H1 (cell line): ENCODE results near the gene STXBP4. TPM values are rescaled to one million over a fixed set of nuclear protein-coding genes. Genes with fewer than 3 reads are reported as not detected.

Source experiments
- CTCF ChIA-PET: fragments of 300-600 bp; sonication (Branson Sonifier 250); formaldehyde crosslinking; loops from one replicate; lab custom pipeline; 2021; ENCODE audit not compliant: partially characterized antibody; lab: Charles Lee
- POLR2A ChIA-PET: fragments of 300-600 bp; sonication (Branson Sonifier 250); formaldehyde crosslinking; loops from one replicate; lab custom pipeline; 2021; ENCODE audit warnings: inconsistent platforms; ENCODE audit not compliant: partially characterized antibody; lab: Charles Lee
- DNase-seq, 2 experiments: peaks; one replicate each; pipeline versions ENCODE4 v3.0.0 to v3.0.0-alpha.2; 2010 to 2022; ENCODE audit warnings: low spot score in 2 of 2, low read depth in 1 of 2, mixed read lengths in 1 of 2
- FAIRE-seq: peaks from 2 replicates; lab custom pipeline; 2011; peaks lifted over from hg19 to GRCh38; lab: Jason Lieb, UNC
- H2AFZ ChIP-seq: 2 replicates; pipeline ENCODE4 v1.8.1; 2012; ENCODE audit warnings: low read length, inconsistent platforms
- H2AK5ac ChIP-seq: 2 replicates; pipeline ENCODE4 v1.6.1; 2013; ENCODE audit warnings: low read depth, low read length
- H2BK120ac ChIP-seq: replicated peaks from 2 replicates; pipeline ENCODE3; 2013; ENCODE audit warnings: low read depth, low read length, inconsistent platforms
- H2BK12ac ChIP-seq: 2 replicates; pipeline ENCODE4 v1.6.1; 2013; ENCODE audit warnings: low read depth, low read length
- H2BK15ac ChIP-seq: 2 replicates; pipeline ENCODE4 v1.6.1; 2013; ENCODE audit warnings: low read length
- H2BK20ac ChIP-seq: 2 replicates; pipeline ENCODE4 v1.6.1; 2013; ENCODE audit warnings: low read length
- H2BK5ac ChIP-seq: 2 replicates; pipeline ENCODE4 v1.6.1; 2013; ENCODE audit warnings: low read depth, low read length
- H3K14ac ChIP-seq: 2 replicates; pipeline ENCODE4 v1.6.1; 2013; ENCODE audit warnings: inconsistent platforms; ENCODE audit not compliant: insufficient read length
- H3K18ac ChIP-seq: 2 replicates; pipeline ENCODE4 v1.6.1; 2013; ENCODE audit warnings: low read length; ENCODE audit errors: extremely low read depth
- H3K23ac ChIP-seq: 2 replicates; pipeline ENCODE4 v1.6.1; 2013; ENCODE audit warnings: inconsistent platforms; ENCODE audit not compliant: insufficient read length
- H3K23me2 ChIP-seq: 2 replicates; pipeline ENCODE4 v1.6.1; 2013; ENCODE audit warnings: low read depth, low read length
- H3K27ac ChIP-seq: 2 replicates; pipeline ENCODE4 v1.6.1; 2011; ENCODE audit warnings: low read depth, low read length, inconsistent platforms
- H3K27me3 ChIP-seq, 4 experiments: replicated peaks in 1 of 4; 1 replicate in 1 of 4; 2 replicates in 3 of 4; pipeline versions ENCODE4 v1.6.1 to v1.8.1; 2011 to 2013; ENCODE audit warnings: low read length in 3 of 4, mild to moderate bottlenecking in 3 of 4, inconsistent platforms in 2 of 4, mixed read lengths in 2 of 4, moderate library complexity in 1 of 4; ENCODE audit not compliant: control insufficient read depth in 3 of 4, insufficient read depth in 3 of 4; ENCODE audit errors: extremely low read depth in 1 of 4
- H3K36me3 ChIP-seq, 4 experiments: 2 replicates each; pipeline versions ENCODE4 v1.6.1 to v1.8.1; 2011 to 2013; ENCODE audit warnings: mild to moderate bottlenecking in 4 of 4, low read length in 3 of 4, moderate library complexity in 2 of 4, control low read depth in 1 of 4, inconsistent platforms in 1 of 4; ENCODE audit not compliant: insufficient read depth in 4 of 4, control insufficient read depth in 2 of 4
- H3K4ac ChIP-seq: replicated peaks from 2 replicates; pipeline ENCODE3; 2013; ENCODE audit warnings: low read length, low read depth, mixed read lengths, inconsistent platforms; ENCODE audit not compliant: insufficient read length
- H3K4me1 ChIP-seq, 4 experiments: replicated peaks in 1 of 4; 1 replicate in 1 of 4; 2 replicates in 3 of 4; pipeline versions ENCODE4 v1.6.1 to v1.8.1; 2011 to 2013; ENCODE audit warnings: low read length in 3 of 4, inconsistent platforms in 2 of 4, mixed read lengths in 1 of 4; ENCODE audit not compliant: insufficient read depth in 4 of 4, control insufficient read depth in 3 of 4
- H3K4me2 ChIP-seq, 2 experiments: 2 replicates each; pipeline versions ENCODE4 v1.6.1 to v1.8.1; 2011 to 2013; ENCODE audit warnings: low read depth in 2 of 2, low read length in 2 of 2, control low read depth in 1 of 2, inconsistent platforms in 1 of 2, mild to moderate bottlenecking in 1 of 2; ENCODE audit not compliant: insufficient read depth in 1 of 2
- H3K4me3 ChIP-seq, 4 experiments: fragments of 200-600, 300-600 bp in 1 of 4; sonication (generic), shearing (Covaris generic), sonication (Bioruptor Twin) in 1 of 4; 2 replicates each; pipeline versions ENCODE4 v1.5.1 to v1.8.1; 2011 to 2016; ENCODE audit warnings: low read length in 4 of 4, low read depth in 3 of 4, control low read depth in 2 of 4, inconsistent platforms in 2 of 4, mild to moderate bottlenecking in 2 of 4, mixed read lengths in 1 of 4, moderate library complexity in 1 of 4; ENCODE audit not compliant: insufficient read depth in 2 of 4; ENCODE audit errors: extremely low read depth in 1 of 4
- H3K56ac ChIP-seq: replicated peaks from 2 replicates; pipeline ENCODE3; 2013; ENCODE audit warnings: low read depth, mild to moderate bottlenecking, mixed read lengths, low read length, inconsistent platforms; ENCODE audit not compliant: insufficient read length
- H3K79me1 ChIP-seq: 2 replicates; pipeline ENCODE4 v1.6.1; 2013; ENCODE audit warnings: low read depth, low read length, control low read depth
- H3K79me2 ChIP-seq, 2 experiments: 2 replicates each; pipeline versions ENCODE4 v1.6.1 to v1.8.1; 2012 to 2013; ENCODE audit warnings: low read length in 2 of 2, mild to moderate bottlenecking in 2 of 2, inconsistent platforms in 1 of 2; ENCODE audit not compliant: insufficient read depth in 2 of 2, control insufficient read depth in 1 of 2
- H3K9ac ChIP-seq, 4 experiments: replicated peaks in 1 of 4; 1 replicate in 1 of 4; 2 replicates in 3 of 4; pipeline versions ENCODE4 v1.6.1 to v1.8.1; 2011 to 2013; ENCODE audit warnings: low read depth in 3 of 4, low read length in 3 of 4, control low read depth in 2 of 4, mild to moderate bottlenecking in 2 of 4, moderate library complexity in 2 of 4, inconsistent platforms in 1 of 4; ENCODE audit errors: extremely low read depth in 1 of 4
- H3K9me3 ChIP-seq, 2 experiments: 2 replicates each; pipeline versions ENCODE4 v1.6.1 to v1.8.1; 2012 to 2013; ENCODE audit warnings: mild to moderate bottlenecking in 2 of 2, moderate library complexity in 2 of 2, control low read depth in 1 of 2, inconsistent platforms in 1 of 2, low read depth in 1 of 2, low read length in 1 of 2, mixed read lengths in 1 of 2; ENCODE audit not compliant: insufficient read depth in 2 of 2
- H4K20me1 ChIP-seq, 2 experiments: replicated peaks in 1 of 2; 2 replicates each; pipeline versions ENCODE3 to v1.8.1; 2011 to 2013; ENCODE audit warnings: inconsistent platforms in 2 of 2, low read length in 2 of 2, mild to moderate bottlenecking in 1 of 2; ENCODE audit not compliant: insufficient read depth in 2 of 2, control insufficient read depth in 1 of 2
- H4K5ac ChIP-seq: 2 replicates; pipeline ENCODE4 v1.6.1; 2013; ENCODE audit warnings: low read length, low read depth, mixed read lengths, inconsistent platforms; ENCODE audit not compliant: insufficient read length
- H4K8ac ChIP-seq: 2 replicates; pipeline ENCODE4 v1.8.0; 2013; ENCODE audit warnings: mild to moderate bottlenecking, moderate library complexity, low read length, inconsistent platforms; ENCODE audit not compliant: insufficient read depth; ENCODE audit errors: extremely low read depth
- H4K91ac ChIP-seq: replicated peaks from 2 replicates; pipeline ENCODE3; 2013; ENCODE audit warnings: low read length, mixed read lengths, inconsistent platforms; ENCODE audit not compliant: insufficient read length
- ASH2L ChIP-seq: fragments of 200-600, 300-600 bp; sonication (generic); IDR thresholded peaks from one replicate; pipeline ENCODE4 v1.7.1; 2017; ENCODE audit warnings: low read length
- ATF3 ChIP-seq: IDR thresholded peaks from 2 replicates; pipeline ENCODE4 v1.6.1; 2011; ENCODE audit warnings: low read depth, mild to moderate bottlenecking, low read length; ENCODE audit not compliant: insufficient read depth
- CHD1 ChIP-seq: IDR thresholded peaks from 2 replicates; pipeline ENCODE4 v1.6.1; 2012; ENCODE audit warnings: low read depth, low read length, improper control_type of control experiment
- CREB1 ChIP-seq: IDR thresholded peaks from 2 replicates; pipeline ENCODE4 v1.6.1; 2012; ENCODE audit warnings: inconsistent platforms
- CTBP2 ChIP-seq: IDR thresholded peaks from 2 replicates; pipeline ENCODE4 v1.7.0; 2011; ENCODE audit warnings: borderline replicate concordance, mild to moderate bottlenecking, moderate library complexity, mixed read lengths, low read length; ENCODE audit not compliant: insufficient read depth, insufficient read length
- POLR2A ChIP-seq, 2 experiments: IDR thresholded peaks; 1 replicate in 1 of 2; 2 replicates in 1 of 2; pipeline ENCODE4 v1.6.1; 2011; ENCODE audit warnings: low read depth in 2 of 2, low read length in 2 of 2, mild to moderate bottlenecking in 2 of 2; ENCODE audit errors: control extremely low read depth in 1 of 2
- RNF2 ChIP-seq: fragments of 200-900, 300-1000 bp; sonication (generic); IDR thresholded peaks from 2 replicates; pipeline ENCODE4 v1.7.1; 2016; ENCODE audit warnings: borderline replicate concordance, low read depth, mild to moderate bottlenecking, antibody characterized with exemption, low read length; ENCODE audit not compliant: poor library complexity, severe bottlenecking; ENCODE audit errors: missing control alignments
- SAP30 ChIP-seq: fragments of 300-600 bp; sonication (generic); IDR thresholded peaks from 2 replicates; pipeline ENCODE4 v1.7.1; 2012; ENCODE audit warnings: low read length, moderate library complexity, mild to moderate bottlenecking, inconsistent platforms; ENCODE audit not compliant: insufficient read depth, insufficient replicate concordance
- polyA plus RNA-seq, 7 experiments: library from polyadenylated mRNA; depleted of rRNA in 3 of 7; stranded (reverse) in 5 of 7; unstranded in 2 of 7; fragments of >200 nt in 5 of 7; fragments of 200-250 nt in 2 of 7; gene quantifications; 1 replicate in 5 of 7; 2 replicates in 1 of 7; 4 replicates in 1 of 7; pipeline versions ENCODE4 v1.2.1 to v1.2.3, GENCODE V29; 2011 to 2013; ENCODE audit warnings: missing spikeins in 2 of 7, mixed read lengths in 2 of 7
- total RNA-seq: library from RNA; stranded (reverse); fragmentation: NEBNext Ultra II Directional; extraction: Animal tissue kit (Norgen Biotek cat#: 25700); gene quantifications from 2 replicates; pipeline ENCODE4 v1.2.1, GENCODE V29; 2021

Gene STXBP4
- total and polyA plus RNA-seq, 2 of the 8 experiments (the other 6 are each of a cell fraction or from before 2014, with no cell fraction given), result 3.2 to 18.5 TPM

DNA sequence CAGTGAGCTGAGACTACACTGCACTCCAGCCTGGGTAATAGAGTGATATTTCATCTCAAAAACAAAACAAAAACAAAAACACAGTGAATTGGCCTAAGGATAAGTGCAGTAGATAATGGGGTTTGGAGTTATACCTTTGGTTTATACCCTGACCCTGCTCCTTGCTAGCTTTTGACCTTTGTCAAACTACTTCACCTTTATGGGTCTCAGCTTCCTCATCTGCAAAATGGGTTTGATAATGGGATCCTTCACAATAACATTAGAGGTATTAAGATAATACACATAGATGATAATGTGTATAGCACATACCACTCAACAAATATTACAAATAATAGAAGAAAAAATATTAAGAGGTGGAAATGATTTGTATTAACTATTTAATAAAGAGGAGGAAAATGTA is 85.9 kb downstream of the STXBP4 start:
- Histone ChIP-seq H3K4me2 (no peak overlapping the region), H3K23ac (no peak overlapping the region), H2BK120ac (no peak overlapping the region), H2BK15ac (no peak overlapping the region), H3K27ac (no peak overlapping the region), H2BK12ac (no peak overlapping the region), H4K20me1 (no peaks in the 10 kb centered on the region), H2AFZ (no peak overlapping the region), H3K4ac (no peak overlapping the region), H4K91ac (no peak overlapping the region), H3K9ac (no peak overlapping the region), H2BK5ac (no peak overlapping the region), H3K4me3 (no peak overlapping the region), H3K23me2 (no peaks in the 10 kb centered on the region), H3K27me3 (no peaks in the 10 kb centered on the region), H2AK5ac (no peak overlapping the region), H3K4me1 (no peaks in the 10 kb centered on the region), H3K56ac (no peak overlapping the region), H3K14ac (no peak overlapping the region), H3K9me3 (no peaks in the 10 kb centered on the region), H3K79me1 (no peaks in the 10 kb centered on the region), H3K36me3 (no peaks in the 10 kb centered on the region), H2BK20ac (no peak overlapping the region), H4K5ac (no peak overlapping the region), H3K79me2 (no peaks in the 10 kb centered on the region), H4K8ac (no peak overlapping the region), H3K18ac (no peak overlapping the region)
- ChIA-PET CTCF (interaction anchor here (0.7 to 2.5 kb wide), 8 partner anchors 11 to 302 kb away, joined by 3 to 11 read pairs (median 4); no protein-coding TSS in a partner anchor), POLR2A (interaction anchor here (1.6 kb wide), 1 partner anchor 9 kb away, joined by 3 read pairs; no protein-coding TSS in a partner anchor)
- FAIRE-seq (no peak), DNase-seq (no peak)
- TF ChIP-seq RNF2 (no peak), ASH2L (no peak), CHD1 (no peak), SAP30 (no peak), CTBP2 (no peak), ATF3 (no peak), POLR2A (IDR thresholded peaks at IDR 0.05; ENCODE audit: control extremely low read depth in 1 of 2, low read depth in 2 of 2, low read length in 2 of 2) (no peak), CREB1 (no peak)
